GM21360 (cell line): Measurements from ENCODE around the gene DDR2.
A peak's percentile ranks its signal among the peaks of the same experiment; 100 is the strongest.

ENCODE experiments used
- ATAC-seq: cut with Tn5 transposase; IDR thresholded peaks from one replicate; pipeline ENCODE4 v1.9.1; 2021; ENCODE audit warnings: mild to moderate bottlenecking, moderate library complexity; ENCODE audit not compliant: unreplicated experiment

DDR2 gene

DNA sequence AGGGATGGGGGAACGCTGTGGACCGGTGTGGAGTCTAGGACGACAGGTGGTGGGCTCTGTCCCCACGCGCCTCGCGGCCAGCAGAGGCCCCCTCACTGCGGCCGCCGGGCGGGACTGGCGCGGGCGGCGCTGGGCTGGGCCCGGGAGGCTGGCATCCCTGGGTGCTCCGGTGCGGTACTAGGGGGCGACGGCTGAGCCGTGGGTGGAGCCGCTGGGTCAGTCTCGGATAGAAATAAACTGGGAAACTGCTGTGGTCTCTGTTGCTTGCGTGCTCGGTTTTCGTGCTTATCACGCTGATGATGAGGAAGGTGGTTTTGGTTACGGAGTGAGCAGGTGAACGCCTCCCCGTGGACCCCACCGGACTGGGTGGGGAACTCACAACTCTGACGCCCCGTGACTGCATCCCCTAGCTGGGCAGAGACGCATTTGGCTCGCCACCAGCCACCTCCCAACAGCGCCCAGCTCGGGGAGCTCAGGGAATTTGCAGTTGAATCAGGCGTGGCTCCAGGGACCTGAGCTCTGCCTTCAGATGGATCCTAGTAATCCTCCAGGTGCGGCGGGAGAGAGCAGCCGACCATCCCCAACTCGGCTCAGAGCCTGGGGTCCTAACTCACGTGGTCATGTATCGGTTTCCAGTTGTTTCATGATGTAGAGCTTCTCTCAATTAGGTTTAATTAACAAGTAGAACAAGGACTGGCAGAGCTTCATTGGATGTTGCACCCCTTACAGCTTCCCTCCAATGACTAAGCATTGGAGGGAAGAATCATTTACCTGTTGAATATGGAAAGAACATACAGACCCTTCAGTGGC is 190.3 kb downstream of the DDR2 start:
- ATAC-seq = no peak

DNA sequence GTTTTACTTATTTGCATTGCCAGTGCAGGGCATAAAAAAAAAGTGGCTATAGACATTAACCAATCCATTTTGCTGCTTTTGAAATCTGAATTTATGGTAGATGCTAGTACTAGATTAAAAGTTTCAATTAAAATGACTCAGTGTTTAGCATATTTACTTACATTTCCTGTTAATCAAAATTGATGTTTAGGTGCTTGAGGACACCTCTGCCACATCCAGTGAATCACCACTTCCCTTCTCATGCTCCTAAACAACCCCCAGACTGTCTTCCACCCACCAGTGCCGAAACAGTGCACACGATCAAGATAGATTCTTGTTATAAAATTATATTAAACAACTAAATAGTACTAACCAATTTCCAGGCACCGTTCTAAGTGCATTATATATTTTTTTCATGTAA is 191.0 kb downstream of the DDR2 start:
- ATAC-seq = no peak

DNA sequence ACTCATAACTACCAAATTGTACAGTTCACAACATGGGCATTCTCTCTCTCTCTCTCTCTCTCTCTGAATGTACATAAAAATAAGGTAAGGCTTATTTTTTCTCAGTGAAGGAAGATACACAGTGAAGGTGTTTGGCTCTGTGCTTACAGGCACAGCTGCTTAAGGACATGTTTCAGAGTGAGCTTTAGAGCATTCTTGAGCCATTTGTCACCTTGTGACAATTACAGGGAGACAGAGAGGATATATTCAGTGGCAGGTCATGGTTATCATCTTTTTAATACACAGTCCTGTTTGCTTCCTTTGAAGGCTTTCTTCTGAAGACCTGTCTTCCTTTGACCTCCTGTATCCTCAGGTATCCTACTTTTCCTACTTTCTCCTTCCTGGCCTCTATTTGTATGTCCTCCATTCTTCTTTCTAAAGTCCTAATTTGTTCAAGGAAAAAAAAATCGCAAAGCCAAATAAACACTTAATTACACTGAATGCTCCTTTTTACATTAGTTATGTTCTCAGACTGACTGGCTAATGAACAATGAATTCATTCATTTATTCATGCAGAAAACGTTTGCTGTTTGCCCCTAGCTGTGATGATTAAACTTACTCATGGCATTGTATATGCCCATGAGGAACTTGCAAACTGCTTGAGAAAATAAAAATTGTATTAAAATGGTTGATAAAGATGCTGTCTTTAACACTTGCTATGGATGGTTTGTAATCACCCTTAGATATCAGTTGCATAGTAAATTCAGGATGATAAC is 191.7 kb downstream of the DDR2 start:
- no peak for ATAC-seq

DNA sequence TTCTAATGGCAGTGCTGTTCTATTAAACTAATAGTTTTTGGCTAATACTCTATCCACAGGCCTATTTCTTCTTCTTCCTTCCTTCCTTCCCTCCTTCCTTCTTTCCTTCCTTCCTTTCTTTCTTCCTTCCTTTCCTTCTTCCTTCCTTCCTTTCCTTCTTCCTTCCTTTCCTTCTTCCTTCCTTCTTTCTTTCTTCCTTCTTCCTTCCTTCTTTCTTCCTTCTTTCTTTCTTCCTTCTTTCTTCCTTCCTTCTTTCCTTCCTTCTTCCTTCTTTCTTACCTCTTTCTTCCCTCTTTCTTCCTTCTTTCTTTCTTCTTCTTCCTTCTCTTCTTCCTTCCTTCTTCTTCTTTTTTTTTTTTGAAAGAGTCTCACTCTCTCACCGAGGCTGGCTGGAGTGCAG is 197.0 kb downstream of the DDR2 start:
- no peak for ATAC-seq

DNA sequence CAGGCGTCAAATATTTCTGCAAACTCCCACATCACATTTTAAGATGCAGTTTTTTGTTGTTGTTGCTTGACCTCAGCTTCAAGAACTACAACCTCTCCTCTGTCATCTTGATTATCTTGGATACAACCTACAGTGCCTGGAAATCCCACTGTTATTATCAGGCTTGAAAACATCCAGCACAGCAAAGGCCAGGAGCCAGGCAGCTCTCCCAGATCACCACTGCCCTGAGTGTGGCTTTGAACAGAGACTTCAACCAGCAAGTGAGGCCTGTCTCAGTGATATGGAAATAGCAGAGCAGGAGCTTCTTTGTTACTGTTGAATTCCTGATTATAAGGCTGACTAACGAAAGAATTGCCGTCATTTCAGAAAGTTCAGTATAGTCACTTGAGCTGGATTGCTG is 200.2 kb downstream of the DDR2 start:
- no peak for ATAC-seq

DNA sequence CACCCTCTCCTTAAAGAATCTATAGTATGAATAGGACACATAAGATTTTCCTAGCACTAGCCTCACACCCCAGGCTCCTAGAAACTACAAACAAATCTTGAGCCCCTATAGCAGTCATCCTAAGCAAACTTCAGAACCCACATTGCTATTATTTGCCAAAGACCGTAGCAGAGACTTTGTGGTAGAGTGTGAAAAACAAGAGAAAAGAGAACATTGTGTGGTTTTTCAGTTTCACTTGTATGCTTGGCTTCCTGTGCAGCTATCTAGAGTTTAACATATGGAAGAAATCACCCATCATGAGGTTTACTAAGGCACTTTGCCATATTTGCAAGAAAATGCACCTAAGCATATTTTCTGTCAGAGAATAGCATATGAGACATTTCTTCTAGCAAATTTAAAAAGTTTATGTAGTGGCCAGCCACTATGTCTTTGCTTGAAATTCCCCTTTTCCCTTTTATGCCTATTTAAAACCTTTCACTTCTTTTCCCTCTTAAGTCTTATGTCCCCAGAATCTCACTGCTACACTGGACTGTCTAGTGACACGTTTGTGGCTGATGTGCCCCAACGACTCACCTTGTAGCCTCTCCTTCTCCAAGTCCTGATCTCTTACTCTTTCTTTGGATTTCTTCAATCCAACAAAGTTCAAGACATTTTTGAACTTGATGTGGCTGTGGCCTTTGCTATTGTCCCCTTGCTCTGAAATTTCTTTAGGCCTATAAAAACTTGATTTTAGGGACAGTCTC is 203.1 kb downstream of the DDR2 start:
- ATAC-seq = peak; percentile 93
